ENCODE measurements around the gene DNAAF5.

DNAAF5 gene

DNA sequence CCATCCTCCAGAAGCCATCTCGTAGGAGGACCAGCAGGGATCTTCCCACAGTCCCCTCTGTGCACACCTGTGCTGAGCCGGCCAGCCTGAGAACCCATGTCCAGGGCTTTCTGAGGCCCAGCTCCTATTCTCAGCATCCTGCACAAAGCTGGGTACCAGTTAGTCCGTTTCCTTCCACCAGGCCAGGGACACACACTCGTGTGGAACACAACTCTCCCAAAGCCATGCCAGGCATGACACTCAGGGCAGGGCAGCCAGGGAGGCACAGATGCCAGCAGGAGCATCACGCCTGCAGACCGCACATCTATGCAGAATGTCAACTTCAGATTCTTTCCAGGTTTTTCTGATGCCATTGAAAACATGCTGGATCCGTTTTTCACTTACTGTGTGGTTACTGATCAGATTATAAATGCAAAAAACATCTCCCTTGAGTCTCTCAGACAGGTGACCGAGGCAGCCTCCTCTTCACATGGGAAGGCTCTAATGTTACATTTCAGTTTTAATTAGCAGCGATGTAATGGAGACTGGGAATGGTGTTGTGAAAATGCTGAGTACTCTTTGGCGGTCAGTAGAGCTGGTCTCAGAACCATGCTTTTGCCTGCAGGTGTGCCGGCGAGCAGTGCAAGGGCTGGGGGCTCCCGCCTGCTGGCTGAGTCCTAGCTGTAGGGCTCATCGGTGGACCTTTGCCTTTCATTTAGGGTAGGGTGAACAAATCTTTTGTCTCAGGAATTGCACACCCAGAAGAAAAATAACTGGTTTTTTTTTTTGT lies 102.5 kb downstream of the DNAAF5 start:
- DNase-seq (ENCODE audit: insufficient read length, low spot score) (no peak), FAIRE-seq (no peak)

DNA sequence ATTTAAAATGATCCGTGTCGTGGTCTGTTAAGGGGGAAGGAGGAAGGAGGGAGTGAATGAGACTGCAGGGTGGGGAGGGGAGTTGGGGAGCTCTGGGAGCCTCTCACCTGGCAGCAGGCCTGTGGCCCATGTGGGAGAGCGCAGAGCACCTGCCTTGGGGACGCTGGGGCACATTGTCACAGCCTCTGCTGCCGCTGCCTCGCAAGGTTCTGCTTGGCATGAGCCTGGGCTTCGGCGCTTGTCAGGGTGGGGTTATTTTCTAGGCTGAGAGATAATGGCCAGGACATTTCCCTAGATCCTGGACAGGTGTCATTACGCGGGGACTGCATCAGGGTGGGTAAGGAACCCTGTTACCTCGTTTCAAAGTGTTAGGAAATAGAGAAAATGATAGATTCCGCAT lies 103.6 kb downstream of the DNAAF5 start:
- DNase-seq (ENCODE audit: insufficient read length, low spot score) (no peak), FAIRE-seq (no peak)

DNA sequence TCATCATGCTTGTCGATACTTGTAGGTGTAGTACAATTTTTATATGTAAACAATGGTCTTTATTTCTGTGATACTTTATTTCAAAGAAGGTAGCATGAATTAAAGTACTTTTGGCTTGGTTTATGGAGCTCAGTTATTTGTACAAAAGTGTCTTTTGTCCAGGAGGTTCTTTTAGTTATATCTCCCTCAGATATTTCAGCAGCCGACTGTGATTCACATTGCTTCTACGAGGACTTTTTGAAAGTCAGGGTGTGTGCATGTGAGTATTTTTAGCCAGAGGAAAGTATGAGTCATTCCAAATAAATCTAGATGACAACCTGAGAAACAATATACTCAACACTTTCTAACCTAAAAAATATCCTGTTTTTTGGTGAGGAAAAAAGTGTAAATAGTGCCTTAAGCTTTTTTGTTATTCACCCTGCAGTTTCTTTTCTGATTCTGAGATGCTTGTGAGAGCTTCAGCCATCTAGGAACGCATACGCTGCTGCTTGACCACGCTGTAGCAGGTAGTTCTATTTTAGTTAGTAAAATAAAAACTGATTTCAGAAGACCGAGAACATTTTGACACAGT lies 105.2 kb downstream of the DNAAF5 start:
- FAIRE-seq (no peak), DNase-seq (ENCODE audit: insufficient read length, low spot score) (peak; percentile 95)

DNA sequence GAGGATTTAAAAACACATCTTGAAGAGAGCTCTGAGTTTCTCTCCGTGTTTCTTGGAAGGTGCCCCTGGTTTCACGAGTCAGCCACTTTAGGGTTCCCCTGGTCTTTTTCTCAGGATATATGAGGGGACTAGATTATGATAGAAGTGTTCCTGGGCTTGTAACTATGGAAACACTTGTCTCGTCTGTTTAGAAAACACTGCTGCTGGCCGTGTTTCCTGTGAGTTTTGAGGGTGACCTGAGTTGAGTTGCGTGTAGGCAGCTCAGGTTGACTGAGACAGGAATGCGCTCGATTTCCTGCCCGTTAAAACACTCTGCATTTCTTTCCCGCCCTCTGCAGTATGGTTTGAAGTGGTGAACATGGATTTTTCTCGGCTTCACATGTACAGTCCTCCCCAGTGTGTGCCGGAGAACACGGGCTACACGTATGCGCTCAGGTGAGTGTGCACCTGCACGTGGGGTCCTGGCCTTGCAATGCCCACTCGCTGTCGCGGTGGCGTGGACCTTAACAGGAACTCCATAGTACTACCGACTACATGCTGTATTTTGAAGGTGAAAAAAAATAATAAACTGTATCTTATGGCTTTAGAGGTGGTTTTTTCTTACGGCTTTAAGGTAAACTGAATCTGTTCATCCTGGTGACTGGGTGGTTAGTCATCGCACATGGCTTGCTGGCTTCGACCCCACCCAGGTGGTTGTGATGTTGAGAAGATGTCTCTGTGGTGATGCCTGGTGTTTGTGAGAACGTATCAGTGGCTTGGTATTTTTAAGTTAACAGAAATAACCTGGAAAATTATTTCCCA lies 105.9 kb downstream of the DNAAF5 start, which contains the start of gene SUN1:
Gene SUN1, plus strand, starts transcription at position 310 of the 801 bp plus-strand sequence. Its CDS starts 49 bp downstream, at position 359.
- peak; percentile 82 for DNase-seq (ENCODE audit: insufficient read length, low spot score)
- peak; percentile 86 for FAIRE-seq

DNA sequence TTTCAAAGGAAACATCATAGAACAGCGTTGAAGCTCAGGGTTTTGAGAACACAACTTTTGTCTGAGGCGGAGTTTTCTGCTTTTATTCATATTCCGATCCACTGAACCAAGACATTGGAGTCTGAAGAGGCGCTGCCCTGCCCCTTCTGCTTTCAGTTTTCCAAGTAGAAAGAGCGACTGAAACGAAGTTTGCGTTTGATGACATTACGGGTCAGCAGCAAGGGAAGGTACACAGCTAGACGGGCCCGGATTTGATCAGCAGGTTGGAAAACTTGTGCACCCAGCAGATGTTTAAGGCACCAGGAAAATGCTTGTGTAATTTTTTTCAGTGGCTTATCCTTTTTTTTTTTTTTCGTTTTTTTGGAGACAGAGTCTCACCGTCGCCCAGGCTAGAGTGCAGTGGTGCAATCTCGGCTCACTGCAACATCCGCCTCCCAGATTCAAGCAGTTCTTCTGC lies 106.5 kb downstream of the DNAAF5 start:
- FAIRE-seq (no peak), DNase-seq (ENCODE audit: insufficient read length, low spot score) (no peak)

DNA sequence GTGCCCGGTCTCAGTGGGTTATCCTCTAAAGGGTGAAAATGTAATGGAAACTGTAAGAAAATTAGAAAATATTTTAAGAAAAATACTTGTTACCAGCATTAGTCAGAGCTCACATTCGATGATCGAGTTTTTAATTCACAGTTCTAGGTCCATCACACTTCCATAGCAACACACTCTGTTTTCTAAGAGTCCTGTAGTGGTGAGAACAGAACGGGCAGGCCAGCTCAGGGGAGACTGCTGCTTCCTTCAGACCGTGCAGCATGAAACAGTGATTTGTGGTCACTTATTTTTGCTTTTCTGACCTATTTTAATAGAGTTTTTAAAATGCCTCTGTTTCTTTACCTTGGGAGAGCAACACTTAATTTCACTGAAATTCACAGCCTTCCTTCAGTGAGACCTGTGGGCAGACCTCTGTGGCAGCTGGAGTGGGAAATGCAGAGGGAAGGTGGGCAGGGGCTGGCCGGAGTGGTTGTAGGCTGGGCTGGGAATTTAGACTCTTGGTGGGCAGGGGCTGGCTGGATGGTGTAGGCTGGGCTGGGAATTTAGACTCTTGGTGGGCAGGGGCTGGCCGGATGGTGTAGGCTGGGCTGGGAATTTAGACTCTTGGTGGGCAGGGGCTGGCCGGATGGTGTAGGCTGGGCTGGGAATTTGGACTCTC lies 107.2 kb downstream of the DNAAF5 start:
- DNase-seq (ENCODE audit: insufficient read length, low spot score): no peak
- peak; percentile 9 for FAIRE-seq

DNA sequence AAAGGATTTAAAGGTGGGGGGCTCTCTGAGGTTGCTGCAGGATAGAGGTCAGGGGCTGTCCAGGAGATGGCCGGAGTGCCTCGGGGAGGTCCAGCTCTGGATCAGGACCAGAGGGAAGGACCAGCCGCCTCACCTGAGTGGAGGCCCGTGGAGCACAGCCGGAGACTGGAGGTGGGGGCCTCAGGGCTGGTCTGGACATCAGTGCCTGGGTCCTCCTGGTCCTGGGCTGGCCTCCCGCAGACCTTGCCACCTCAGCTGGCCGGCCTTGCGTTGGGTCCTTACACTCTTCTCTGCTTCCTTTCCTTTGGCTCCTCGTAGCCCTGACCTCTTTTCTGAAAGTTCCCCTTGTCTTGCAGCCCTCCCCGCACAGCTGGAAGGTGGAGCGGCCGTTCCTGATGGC lies 107.8 kb downstream of the DNAAF5 start:
- FAIRE-seq: no peak
- DNase-seq (ENCODE audit: insufficient read length, low spot score): no peak

DNA sequence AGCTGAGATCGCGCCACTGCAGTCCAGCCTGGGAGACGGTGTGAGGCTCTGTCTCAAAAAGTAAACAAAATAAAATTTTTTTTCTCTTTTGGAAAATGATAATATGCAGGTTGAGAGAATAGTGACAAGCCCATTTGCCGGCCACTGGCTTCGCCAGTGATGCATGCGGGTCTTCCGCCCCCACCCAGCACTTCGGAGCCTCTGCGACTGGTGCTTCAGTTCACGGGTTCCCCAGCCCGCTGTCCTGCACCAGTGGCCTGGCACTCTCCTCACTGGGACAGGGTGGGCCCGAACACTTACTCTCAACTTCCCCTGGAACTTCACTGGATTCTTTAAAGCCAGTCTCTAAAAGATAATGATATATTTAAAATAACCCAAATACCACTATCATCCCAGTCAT lies 108.5 kb downstream of the DNAAF5 start:
- FAIRE-seq (no peak), DNase-seq (ENCODE audit: insufficient read length, low spot score) (no peak)

DNA sequence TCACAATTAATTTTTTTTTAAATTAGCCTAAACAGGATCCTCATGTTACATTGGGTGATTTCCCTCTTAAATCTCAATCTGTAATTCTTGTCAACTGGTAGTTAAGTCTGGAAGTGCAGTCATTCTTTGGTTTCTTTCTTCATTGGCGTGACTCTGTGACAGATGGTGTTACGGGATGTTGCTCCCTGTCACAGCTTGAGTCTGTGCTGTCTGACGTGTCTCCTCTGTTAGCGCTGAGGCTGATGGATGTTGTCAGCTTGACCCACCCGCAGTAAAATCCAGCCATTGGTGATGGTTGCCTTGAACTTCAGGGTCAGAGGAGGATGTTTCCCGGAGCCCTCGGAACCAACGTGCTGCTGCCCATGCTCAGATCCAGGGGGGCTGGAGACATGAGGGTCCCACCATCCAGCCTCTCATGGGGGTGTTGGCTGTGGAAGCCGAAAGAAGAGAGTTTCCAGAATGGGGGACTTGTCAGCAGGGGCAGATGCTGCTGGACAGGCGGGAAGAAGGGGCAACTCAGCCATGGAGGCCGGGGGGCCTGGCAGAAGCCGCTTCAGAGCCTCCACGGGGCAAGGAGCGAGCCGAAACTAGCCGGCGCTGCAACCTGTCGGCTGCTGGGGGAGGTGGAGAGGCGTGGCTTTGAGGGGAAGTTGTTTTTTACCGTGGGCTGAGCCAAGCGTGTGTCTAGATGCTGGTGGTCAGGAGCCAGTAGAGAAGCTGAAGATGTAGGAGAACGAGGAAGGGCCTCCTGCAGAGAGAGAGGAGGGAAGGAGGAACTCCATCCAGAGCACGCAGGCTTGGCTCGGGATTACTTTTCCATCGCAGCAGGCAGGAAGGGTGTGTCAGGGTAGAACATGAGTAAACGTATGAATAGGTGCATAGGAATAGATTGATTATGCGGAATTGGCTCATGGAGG lies 109.2 kb downstream of the DNAAF5 start:
- peak; percentile 59 for FAIRE-seq

More for the DNA sequence above, 109.2 kb downstream of the DNAAF5 start:
- no peak for DNase-seq (ENCODE audit: insufficient read length, low spot score)
